HG02884 (cell line): ENCODE measurements around the gene PLPP7.

Experiments
- ATAC-seq: cut with Tn5 transposase; IDR thresholded peaks from one replicate; pipeline ENCODE4 v1.9.1; 2021; ENCODE audit warnings: mild to moderate bottlenecking, moderate library complexity; ENCODE audit not compliant: unreplicated experiment

Gene PLPP7

GRCh38 chr9:131280660-131281059 lies 8.9 kb upstream of the PLPP7 start:
- ATAC-seq = no peak

GRCh38 chr9:131281119-131281965 lies 8.2 kb upstream of the PLPP7 start:
- no peak for ATAC-seq

- ATAC-seq = no peak
Measured at GRCh38 chr9:131282175-131282574, 7.3 kb upstream of the PLPP7 start.

DNA sequence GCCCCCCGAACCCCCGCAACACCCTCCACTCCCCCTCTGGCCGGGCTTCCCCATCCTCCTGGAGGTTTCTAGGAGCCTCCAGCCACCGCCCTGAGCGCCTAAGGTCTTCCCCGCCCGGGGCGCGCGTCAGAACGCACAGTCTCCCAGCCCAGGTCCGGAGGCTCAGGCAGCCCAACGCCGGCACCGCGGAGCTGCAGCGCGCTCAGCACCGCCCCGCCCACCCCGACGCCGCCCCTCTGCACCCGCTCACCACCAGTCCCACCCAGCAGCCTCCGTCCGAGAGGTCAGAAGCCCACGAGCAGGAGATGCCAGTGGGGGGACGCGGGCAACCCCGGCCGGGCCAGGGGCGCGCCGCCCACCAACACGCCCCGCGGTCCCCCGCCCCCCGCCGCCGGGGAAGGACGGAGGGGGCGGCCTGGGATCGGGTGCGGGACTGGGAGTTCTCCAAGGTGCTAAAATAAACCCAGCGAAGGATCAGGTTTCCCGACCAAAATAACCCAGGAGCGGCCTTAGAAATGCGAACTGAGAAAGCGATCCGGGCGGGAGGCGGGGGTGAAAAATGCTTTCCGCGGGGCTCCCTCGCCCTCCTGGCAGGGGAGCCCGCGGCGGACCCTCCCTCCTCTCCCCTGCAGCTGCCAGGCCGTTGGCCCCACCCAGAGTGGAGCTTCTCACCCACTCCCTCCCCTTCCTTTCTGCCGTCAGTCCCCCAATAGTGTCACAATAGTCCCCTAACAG lies 6.7 kb upstream of the PLPP7 start:
- no peak for ATAC-seq

DNA sequence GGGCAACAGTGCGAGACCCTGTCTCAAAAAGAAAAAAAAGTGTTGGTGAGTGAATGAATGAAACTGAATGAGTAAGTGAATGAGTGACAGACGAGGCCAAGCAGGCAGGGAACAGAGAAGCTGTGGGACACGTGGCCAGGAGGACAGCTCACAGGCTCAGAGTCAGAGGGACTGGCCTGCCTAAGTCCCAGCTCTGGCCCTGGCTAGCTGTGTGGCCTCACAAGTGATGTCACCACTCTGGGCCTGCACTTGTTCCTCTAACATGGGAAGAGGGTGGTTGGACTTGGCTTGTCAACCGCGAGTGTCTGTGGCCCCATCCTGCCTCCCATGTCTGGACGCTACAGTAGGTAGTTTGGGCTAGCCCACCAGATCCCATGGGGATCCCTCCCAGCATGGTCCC lies 4.7 kb upstream of the PLPP7 start:
- no peak for ATAC-seq

GRCh38 chr9:131287359-131287758 lies 2.2 kb upstream of the PLPP7 start:
- no peak for ATAC-seq

DNA sequence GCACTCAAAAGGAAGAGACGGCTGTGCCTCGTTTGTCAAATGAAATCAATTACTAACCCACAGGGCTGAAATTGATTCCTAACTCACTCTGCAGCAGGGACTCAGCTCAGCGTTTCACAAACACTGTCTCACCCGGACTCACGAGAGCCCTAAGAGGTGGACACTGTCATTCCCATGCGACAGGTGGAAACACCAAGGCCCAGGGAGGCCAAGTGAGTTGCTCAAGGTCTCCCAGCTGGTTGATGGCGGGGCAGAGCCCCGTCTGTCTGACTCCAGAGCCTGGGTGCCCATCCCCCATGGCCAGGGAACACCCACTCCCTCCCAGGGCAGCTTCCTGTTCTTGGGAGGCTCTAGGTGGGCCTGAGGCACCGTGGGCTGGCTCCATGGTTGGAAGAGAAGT lies 1.3 kb upstream of the PLPP7 start:
- no peak for ATAC-seq

GRCh38 chr9:131290036-131290766 lies 678 bp downstream of the PLPP7 start:
- ATAC-seq = no peak

DNA sequence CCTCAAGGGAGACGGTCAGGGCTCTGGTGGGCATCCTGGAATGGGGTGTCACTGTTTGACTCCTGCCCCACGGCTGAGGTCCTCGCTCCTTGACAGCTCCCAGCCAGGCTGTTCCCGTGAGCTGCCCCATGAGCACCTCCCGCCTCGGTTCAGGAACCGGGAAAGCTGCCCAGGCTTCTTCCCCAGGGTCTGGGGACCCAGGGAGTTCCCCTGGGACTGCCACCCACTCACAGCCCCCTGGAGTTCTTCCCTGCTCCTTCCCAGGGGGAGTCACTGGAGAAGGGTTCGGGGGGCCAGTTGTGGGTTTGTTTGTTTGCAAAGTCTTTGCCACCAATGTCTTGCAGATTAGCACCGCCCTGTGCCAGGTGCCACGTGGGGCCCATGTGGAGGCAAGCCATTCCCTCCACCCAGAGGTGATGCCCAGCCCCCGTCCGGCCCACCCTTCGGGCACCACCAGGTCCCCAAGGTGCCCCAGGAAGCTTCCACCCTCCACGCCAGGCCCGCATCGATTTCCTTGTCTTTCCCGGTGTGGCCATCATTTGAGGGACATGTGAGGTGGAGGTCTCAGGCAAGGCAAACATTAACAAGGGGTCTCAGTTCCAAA lies 1.3 kb downstream of the PLPP7 start:
- no peak for ATAC-seq

DNA sequence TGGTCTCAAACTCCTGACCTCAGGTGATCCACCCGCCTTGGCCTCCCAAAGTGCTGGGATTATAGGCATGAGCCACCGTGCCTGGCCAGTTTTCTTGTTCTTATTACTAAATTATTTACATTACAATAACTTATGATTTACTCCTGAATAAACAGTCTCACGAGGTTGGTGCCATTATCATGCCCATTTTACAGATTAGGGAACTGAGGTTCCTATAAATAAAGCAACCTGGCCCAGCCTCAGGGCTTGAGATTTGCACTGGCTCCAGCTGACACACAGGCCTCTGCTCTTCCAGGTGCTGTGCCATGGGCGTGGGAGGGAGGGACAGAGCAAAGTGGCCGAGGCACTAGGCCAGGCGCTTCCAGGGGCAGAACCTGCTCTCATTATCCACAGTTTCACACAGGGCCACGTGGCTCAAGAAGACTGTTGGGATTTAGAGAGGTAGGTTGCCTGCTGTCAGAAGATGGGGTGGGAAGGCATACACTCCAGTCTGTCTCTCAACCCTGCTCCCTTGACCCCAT lies 2.3 kb downstream of the PLPP7 start:
- ATAC-seq = no peak

- no peak for ATAC-seq
Measured at GRCh38 chr9:131292937-131293336, 3.4 kb downstream of the PLPP7 start.

DNA sequence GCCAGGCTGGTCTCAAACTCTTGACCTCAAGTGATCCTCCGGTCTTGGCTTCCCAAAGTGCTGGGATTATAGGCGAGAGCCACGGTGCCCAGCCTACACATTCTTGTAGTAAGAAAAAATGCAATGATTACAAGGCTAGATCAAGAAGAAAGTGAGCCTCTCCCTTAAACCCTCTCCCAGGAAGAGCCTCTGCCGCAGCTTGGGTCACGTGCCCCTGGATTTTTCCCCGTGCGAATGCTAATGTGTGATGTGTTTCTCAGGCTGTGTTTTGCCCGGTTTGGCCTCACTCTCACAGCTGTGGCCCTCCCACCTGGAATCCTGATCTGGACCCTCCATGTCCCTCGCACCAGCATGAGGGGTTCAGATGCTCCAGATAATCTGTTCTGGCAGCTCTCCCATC lies 6.9 kb downstream of the PLPP7 start:
- ATAC-seq = no peak

- no peak for ATAC-seq
Measured at GRCh38 chr9:131296906-131297500, 7.5 kb downstream of the PLPP7 start.

GRCh38 chr9:131297903-131298302 lies 8.4 kb downstream of the PLPP7 start:
- no peak for ATAC-seq

DNA sequence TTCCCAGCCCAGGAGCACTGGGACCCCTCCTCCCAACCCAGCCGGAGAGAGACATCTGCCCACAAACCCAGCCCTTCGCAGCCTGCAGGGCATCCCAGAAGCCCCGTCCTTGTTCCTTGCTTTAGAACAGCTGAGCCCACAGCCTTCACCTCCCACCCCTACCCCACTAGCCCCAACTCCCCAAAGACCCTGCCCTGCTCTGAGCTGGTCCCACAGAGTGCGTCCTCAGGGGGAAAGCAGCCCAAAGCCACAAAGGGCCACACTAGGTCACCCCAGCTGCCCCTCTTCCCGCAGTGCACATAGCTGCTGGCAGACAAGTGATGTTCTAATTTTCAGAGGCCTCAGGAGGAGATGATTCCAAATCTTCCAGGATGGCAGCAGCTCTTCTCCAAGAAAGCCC lies 8.8 kb downstream of the PLPP7 start:
- no peak for ATAC-seq

DNA sequence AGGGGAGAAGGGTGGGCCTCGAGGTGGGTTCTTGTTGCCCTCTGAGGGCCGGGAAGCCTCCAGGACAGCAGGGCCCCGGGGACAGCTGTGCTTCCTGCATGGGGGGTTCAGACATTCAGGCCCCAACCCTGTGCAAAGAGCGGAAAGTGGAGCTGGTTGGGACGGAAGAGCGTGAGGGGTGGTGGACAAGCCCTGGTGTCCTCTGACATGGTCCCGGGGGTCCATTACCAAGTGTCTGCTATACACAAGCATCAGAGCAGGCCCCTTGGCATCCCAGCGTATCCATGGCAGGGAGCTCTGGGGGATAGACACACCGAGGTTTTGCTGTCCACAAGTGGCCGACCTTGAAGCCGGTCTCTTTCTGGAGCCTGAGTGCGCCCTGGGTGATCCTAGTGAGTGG lies 9.3 kb downstream of the PLPP7 start:
- ATAC-seq = no peak

DNA sequence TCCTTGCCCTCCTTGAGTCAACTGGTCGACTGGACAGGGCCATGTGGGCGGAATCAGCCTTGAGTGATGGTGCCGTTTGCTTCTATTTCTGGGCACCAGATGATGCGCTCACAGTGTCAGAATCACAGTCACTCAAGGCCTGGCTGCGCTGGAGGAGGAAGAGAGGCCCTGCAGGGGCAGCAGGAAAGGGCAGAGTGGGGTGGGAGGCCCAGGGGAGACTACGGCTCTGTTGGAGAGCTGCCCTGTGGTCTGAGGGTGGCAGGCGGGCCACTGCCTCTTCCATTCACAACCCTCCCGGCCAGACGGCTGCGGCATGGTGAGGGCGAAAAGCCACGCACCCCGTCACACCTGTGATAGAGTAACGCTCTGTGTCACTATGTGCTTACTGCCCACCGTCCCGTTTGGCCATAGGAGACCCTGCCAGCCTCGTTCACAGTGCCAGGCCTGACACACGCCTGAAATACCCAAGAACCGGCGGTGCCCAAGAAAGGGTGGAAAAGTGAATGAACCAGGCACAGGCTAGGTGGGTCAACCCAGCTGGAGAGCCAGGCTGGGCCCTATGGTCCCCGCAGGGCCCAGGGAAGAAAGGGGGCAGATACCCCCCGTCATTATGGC lies 9.9 kb downstream of the PLPP7 start:
- ATAC-seq = no peak

- no peak for ATAC-seq
Measured at GRCh38 chr9:131299961-131300347, 10.4 kb downstream of the PLPP7 start.

DNA sequence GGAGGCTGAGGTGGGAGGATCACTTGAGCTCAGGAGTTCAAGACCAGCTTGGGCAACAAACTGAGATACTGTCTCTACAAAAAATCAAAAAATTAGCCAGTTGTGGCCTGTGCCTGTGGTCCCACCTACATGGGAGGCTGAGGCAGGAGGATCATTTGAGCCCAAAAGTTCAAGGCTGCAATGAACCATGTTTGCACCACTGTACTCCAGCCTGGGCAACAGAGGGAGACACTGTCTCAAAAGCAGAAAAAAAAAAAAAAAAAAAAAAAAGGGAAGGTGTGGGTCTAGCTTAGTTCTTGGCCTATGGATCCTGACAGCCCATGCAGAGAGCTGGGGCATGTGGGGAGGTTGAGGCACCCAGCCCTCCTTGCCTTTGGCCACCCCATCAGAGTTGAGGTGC lies 10.9 kb downstream of the PLPP7 start:
- ATAC-seq = no peak
